Ishikawa (cell line): ENCODE data around the gene RASGEF1C.
A peak's percentile ranks its signal among the peaks of the same experiment; 100 is the strongest.

Source experiments
- CEBPB ChIP-seq: IDR thresholded peaks from 2 replicates; pipeline ENCODE4 v1.6.1; 2012
- CREB1 ChIP-seq: IDR thresholded peaks from 2 replicates; pipeline ENCODE4 v1.6.1; 2012; ENCODE audit warnings: low read depth
- EGR1 ChIP-seq: IDR thresholded peaks from 2 replicates; pipeline ENCODE4 v1.6.1; 2012
- EP300 ChIP-seq: IDR thresholded peaks from 2 replicates; pipeline ENCODE4 v1.6.1; 2012; ENCODE audit warnings: borderline replicate concordance
- FOXM1 ChIP-seq: IDR thresholded peaks from 2 replicates; pipeline ENCODE4 v1.6.1; 2012; ENCODE audit warnings: low read depth, borderline replicate concordance
- NFIC ChIP-seq: IDR thresholded peaks from 2 replicates; pipeline ENCODE4 v1.6.1; 2012
- RAD21 ChIP-seq: IDR thresholded peaks from 2 replicates; pipeline ENCODE4 v1.6.1; 2012; ENCODE audit warnings: low read depth
- TAF1 ChIP-seq: IDR thresholded peaks from 2 replicates; pipeline ENCODE4 v1.6.1; 2012; ENCODE audit warnings: low read depth, mild to moderate bottlenecking
- TCF12 ChIP-seq: IDR thresholded peaks from 2 replicates; pipeline ENCODE4 v1.6.1; 2012; ENCODE audit warnings: low read depth
- TEAD4 ChIP-seq: IDR thresholded peaks from 2 replicates; pipeline ENCODE4 v1.6.1; 2012
- YY1 ChIP-seq: IDR thresholded peaks from 2 replicates; pipeline ENCODE4 v1.6.1; 2012; ENCODE audit warnings: low read depth
- ZBTB7A ChIP-seq: IDR thresholded peaks from 2 replicates; pipeline ENCODE4 v1.6.1; 2012; ENCODE audit warnings: low read depth
- TF ChIP-seq, protein P1 (sequence below): IDR thresholded peaks from 2 replicates; pipeline ENCODE4 v1.6.1; 2012
- TF ChIP-seq, protein P2 (sequence below): IDR thresholded peaks from 2 replicates; pipeline ENCODE4 v1.6.1; 2012
- TF ChIP-seq, protein P3 (sequence below): IDR thresholded peaks from 2 replicates; pipeline ENCODE4 v1.6.1; 2012; ENCODE audit warnings: low read depth, mild to moderate bottlenecking

Gene RASGEF1C

DNA sequence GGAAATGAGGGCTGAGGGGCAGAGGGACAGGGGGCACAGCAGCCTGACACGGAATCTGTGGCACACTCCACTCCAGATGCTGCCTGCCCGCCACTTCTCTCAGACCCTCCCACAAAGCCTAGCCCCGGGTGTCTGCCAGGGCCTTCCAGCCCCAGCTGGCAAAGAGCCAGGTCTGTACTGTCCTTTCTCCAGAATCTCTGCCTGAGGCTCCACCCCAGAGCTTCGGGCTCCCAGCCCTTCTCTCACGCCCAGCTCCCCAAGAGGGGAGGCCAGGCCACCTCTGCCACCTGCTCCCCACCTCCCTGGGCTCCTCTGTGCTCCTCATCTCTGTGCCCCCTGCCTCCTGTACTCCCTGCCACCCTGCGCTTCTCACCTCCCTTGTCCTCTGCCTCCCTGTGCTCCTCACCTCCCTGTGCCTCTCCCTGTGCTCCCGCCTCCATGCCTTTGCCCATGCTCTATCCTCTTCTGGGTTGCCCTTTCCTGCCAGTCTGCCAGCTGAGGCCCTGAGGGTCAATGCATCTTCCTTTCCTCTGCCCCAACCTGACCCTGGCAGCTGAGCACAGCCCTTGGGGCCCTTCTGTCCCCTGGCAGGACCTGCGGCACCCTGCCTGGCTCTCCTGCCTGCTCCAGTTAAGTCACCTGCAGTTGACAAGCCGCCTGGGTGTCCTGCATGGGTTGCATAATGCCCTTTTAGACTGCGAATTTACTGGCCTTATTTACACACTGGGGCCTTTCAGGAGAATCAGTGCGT lies 36.4 kb downstream of the RASGEF1C start:
- TF ChIP-seq NFIC, result peak; percentile 44; the same call in 1 of the 2 replicates
- TF ChIP-seq CREB1, result no peak

DNA sequence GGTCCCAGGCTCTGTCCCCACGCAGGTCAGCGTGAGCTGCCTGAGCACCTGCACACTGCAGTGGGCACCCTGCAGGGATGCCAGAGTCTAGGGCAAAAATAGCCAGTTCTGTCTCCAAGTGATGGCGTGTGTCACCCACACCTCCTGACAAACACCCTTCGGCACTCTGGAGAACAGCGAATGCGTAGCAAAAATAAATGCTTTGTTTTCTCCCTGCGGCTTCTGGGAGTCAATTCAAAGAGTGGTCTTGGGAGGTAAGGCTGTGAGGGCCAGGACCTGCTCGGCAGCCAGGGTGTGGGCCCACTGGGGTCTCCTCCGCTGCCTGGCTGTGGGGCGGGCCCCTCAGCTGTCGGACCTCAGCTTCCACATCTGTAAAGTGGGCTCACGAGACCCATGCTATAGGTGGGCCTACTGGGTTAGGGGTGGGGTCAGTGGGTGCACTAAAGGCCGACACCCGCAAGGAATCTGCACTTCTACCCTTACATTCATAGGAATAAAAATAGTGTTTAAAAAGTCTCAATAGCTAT lies 37.4 kb downstream of the RASGEF1C start:
- TF ChIP-seq, protein P1, sequence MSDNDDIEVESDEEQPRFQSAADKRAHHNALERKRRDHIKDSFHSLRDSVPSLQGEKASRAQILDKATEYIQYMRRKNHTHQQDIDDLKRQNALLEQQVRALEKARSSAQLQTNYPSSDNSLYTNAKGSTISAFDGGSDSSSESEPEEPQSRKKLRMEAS, result no peak
- TF ChIP-seq RAD21 (no peak), ZBTB7A (no peak), TCF12 (no peak), TAF1 (no peak), NFIC (no peak), EP300 (no peak), YY1 (no peak), FOXM1 (no peak), CEBPB (no peak), EGR1 (no peak), TEAD4 (no peak), CREB1 (no peak)
- TF ChIP-seq, protein P2, sequence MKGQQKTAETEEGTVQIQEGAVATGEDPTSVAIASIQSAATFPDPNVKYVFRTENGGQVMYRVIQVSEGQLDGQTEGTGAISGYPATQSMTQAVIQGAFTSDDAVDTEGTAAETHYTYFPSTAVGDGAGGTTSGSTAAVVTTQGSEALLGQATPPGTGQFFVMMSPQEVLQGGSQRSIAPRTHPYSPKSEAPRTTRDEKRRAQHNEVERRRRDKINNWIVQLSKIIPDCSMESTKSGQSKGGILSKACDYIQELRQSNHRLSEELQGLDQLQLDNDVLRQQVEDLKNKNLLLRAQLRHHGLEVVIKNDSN, result no peak
- TF ChIP-seq, protein P3, sequence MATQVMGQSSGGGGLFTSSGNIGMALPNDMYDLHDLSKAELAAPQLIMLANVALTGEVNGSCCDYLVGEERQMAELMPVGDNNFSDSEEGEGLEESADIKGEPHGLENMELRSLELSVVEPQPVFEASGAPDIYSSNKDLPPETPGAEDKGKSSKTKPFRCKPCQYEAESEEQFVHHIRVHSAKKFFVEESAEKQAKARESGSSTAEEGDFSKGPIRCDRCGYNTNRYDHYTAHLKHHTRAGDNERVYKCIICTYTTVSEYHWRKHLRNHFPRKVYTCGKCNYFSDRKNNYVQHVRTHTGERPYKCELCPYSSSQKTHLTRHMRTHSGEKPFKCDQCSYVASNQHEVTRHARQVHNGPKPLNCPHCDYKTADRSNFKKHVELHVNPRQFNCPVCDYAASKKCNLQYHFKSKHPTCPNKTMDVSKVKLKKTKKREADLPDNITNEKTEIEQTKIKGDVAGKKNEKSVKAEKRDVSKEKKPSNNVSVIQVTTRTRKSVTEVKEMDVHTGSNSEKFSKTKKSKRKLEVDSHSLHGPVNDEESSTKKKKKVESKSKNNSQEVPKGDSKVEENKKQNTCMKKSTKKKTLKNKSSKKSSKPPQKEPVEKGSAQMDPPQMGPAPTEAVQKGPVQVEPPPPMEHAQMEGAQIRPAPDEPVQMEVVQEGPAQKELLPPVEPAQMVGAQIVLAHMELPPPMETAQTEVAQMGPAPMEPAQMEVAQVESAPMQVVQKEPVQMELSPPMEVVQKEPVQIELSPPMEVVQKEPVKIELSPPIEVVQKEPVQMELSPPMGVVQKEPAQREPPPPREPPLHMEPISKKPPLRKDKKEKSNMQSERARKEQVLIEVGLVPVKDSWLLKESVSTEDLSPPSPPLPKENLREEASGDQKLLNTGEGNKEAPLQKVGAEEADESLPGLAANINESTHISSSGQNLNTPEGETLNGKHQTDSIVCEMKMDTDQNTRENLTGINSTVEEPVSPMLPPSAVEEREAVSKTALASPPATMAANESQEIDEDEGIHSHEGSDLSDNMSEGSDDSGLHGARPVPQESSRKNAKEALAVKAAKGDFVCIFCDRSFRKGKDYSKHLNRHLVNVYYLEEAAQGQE, result no peak

DNA sequence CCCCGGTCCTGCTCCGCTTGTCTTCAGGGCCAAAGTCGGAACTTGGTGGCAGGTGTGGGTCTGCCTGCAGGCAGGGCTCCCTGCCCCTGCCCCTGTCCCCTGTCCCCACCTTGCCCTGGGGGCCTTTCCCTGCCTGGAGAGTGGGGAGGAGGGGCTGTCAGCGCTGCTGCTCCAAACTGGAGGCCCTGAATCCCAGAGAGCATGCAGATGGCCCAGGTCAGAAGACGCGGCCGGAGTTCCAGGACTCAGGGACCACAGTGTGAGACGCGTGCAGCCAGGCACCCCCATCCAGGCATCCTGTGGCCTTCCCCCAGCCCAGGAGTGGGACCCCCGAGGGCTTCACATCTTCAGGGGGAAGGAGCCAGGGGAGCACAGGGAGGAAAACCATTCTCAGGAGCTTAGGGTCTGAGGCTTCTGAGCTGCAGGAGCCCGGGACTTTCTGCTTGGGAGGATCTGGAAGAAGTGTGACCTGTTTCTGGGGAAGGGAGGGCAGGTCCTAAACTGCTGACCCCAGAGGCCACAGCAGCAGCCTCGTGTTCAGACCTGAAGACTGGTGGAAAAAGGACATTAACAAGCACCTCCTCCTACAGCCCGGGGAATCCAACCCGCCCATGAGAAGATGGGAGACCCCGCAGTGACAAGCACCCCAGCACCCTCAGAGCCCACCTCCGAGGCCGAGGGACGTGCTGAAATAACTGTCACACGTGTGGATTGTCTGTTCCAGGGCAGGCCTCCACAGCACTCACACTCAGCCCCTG lies 38.0 kb downstream of the RASGEF1C start:
- TF ChIP-seq NFIC, result no peak
- no peak for TF ChIP-seq YY1
- TF ChIP-seq RAD21, result no peak
- no peak for TF ChIP-seq ZBTB7A
- no peak for TF ChIP-seq TEAD4
- no peak for TF ChIP-seq TCF12
- TF ChIP-seq CEBPB, result no peak
- TF ChIP-seq EGR1, result no peak
- no peak for TF ChIP-seq TAF1
- no peak for TF ChIP-seq EP300
- TF ChIP-seq CREB1, result no peak
- TF ChIP-seq, protein P1, result no peak
- TF ChIP-seq, protein P2, result no peak
- TF ChIP-seq, protein P3, result no peak
- TF ChIP-seq FOXM1, result no peak

DNA sequence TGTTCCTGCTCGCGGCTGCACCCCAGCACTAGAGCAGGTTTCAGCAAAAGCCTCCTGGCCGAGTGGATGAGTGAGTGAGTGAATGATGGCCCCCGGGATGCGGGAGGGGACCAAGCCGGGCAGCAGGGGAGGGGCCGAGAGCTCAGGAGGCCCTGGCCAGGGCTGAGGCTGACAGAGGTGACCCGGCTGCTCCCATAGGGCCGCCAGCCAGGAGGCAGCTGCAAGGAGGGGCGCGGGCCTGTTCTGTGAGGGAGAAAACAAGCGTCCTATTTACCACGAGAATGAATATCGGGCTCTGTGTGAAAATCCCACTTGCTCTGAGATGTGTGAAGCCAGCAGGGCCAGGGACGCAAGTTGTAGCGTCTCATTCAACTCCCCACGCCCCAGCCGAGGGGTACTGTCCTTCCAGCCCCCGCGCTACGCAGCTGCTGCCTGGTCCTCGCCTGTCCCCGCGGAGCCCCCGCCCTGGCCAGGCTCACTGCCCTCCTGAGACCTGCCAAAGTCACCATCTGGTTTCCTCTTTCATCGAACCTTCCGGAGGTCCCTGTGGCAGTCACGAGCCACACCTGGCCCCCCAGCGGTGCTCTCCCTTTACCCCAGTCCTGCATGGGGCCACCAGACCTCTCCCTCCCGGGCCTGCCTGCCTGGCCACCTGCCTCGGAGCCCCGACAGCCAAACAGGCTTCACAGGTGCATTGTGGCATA lies 38.8 kb downstream of the RASGEF1C start:
- TF ChIP-seq, protein P3, result no peak
- TF ChIP-seq, protein P2, result no peak
- TF ChIP-seq TEAD4 (no peak), ZBTB7A (no peak), YY1 (no peak), CEBPB (no peak), EGR1 (no peak), RAD21 (no peak), TCF12 (no peak), FOXM1 (no peak), EP300 (no peak), CREB1 (no peak), NFIC (no peak), TAF1 (no peak)
- TF ChIP-seq, protein P1, result no peak
